SK-N-SH (cell line): ENCODE data around the gene SAMD1.

Experiments used
- CTCF ChIP-seq: fragments of 200-600 bp; sonication (generic); IDR thresholded peaks from 2 replicates; pipeline ENCODE4 v1.6.1; 2017; ENCODE audit warnings: antibody characterized with exemption, mild to moderate bottlenecking, moderate library complexity
- ELF1 ChIP-seq: IDR thresholded peaks from 2 replicates; pipeline ENCODE4 v1.4.0; 2012
- EP300 ChIP-seq, 2 experiments: IDR thresholded peaks; 2 replicates each; pipeline versions ENCODE4 v1.4.0 to v1.6.1; 2012; ENCODE audit warnings: borderline replicate concordance in 1 of 2, low read depth in 1 of 2, low read length in 1 of 2
- EZH2phosphoT487 ChIP-seq: fragments of 200-600 bp; sonication (generic); IDR thresholded peaks from 2 replicates; pipeline ENCODE4 v1.6.1; 2017; ENCODE audit warnings: low read depth, mixed run types, mild to moderate bottlenecking, antibody characterized with exemption, moderate library complexity, borderline replicate concordance
- FOSL2 ChIP-seq: IDR thresholded peaks from 2 replicates; pipeline ENCODE4 v1.4.0; 2012; ENCODE audit warnings: low read depth, mild to moderate bottlenecking, moderate library complexity, borderline replicate concordance
- GABPA ChIP-seq: IDR thresholded peaks from 2 replicates; pipeline ENCODE4 v1.4.0; 2012; ENCODE audit warnings: low read depth, mild to moderate bottlenecking
- PBX3 ChIP-seq: IDR thresholded peaks from 2 replicates; pipeline ENCODE4; 2012
- POLR2AphosphoS5 ChIP-seq: IDR thresholded peaks from 2 replicates; pipeline ENCODE4 v1.6.1; 2012; ENCODE audit warnings: low read depth, low read length
- RCOR1 ChIP-seq: fragments of 150-350 bp; IDR thresholded peaks from 2 replicates; pipeline ENCODE4 v1.6.1; 2017; ENCODE audit warnings: antibody characterized with exemption, low read length
- SMC3 ChIP-seq: IDR thresholded peaks from 2 replicates; pipeline ENCODE4 v1.6.1; 2012; ENCODE audit warnings: low read depth, low read length, improper control_type of control experiment
- TAF1 ChIP-seq: IDR thresholded peaks from 2 replicates; pipeline ENCODE4 v1.6.1; 2012; ENCODE audit warnings: low read depth, mild to moderate bottlenecking, low read length, moderate library complexity, borderline replicate concordance

- TF ChIP-seq POLR2AphosphoS5 (no peak), EP300 (IDR thresholded peaks at IDR 0.05; ENCODE audit: borderline replicate concordance in 1 of 2, low read depth in 1 of 2, low read length in 1 of 2) (no peak), CTCF (no peak), FOSL2 (no peak), PBX3 (no peak), EZH2phosphoT487 (no peak), ELF1 (no peak), TAF1 (no peak), RCOR1 (no peak), GABPA (no peak), SMC3 (no peak)
These were observed 32.4 kb upstream of the SAMD1 start for GRCh38 chr19:14122924-14123323.
